GM23338 (cell line): ENCODE data around the gene MICAL3. TPM values are rescaled to one million over a fixed set of nuclear protein-coding genes. Genes with fewer than 3 reads are reported as not detected.

Experiments
- ATAC-seq: fragments of 200-7000 bp; cut with Tn5 transposase; 3 replicates; pipeline ENCODE4 v1.9.1; 2020
- DNase-seq: peaks from one replicate; pipeline ENCODE4 v3.0.0-alpha.2; 2015; ENCODE audit warnings: low spot score
- H2AFZ ChIP-seq: fragments of 200-600 bp; sonication (generic); 2 replicates; pipeline ENCODE4 v1.8.0; 2016; ENCODE audit warnings: antibody characterized with exemption, mild to moderate bottlenecking, moderate library complexity
- H3F3A ChIP-seq: fragments of 200-600 bp; sonication (generic); replicated peaks from 2 replicates; pipeline ENCODE4 v1.8.0; 2017; ENCODE audit warnings: antibody characterized with exemption, mixed run types, low read depth
- H3K27ac ChIP-seq: fragments of 200-600 bp; sonication (generic); 2 replicates; pipeline ENCODE4 v1.6.1; 2016; ENCODE audit warnings: low read depth
- H3K27me3 ChIP-seq: fragments of 200-600 bp; sonication (generic); 2 replicates; pipeline ENCODE4 v1.8.0; 2016; ENCODE audit warnings: mild to moderate bottlenecking, mixed run types, moderate library complexity; ENCODE audit not compliant: insufficient read depth
- H3K36me3 ChIP-seq: fragments of 200-600 bp; sonication (generic); 2 replicates; pipeline ENCODE4 v1.8.0; 2016; ENCODE audit warnings: mild to moderate bottlenecking; ENCODE audit not compliant: insufficient read depth
- H3K4me1 ChIP-seq: fragments of 200-600 bp; sonication (generic); 2 replicates; pipeline ENCODE4 v1.8.0; 2016; ENCODE audit warnings: mild to moderate bottlenecking, moderate library complexity; ENCODE audit not compliant: insufficient read depth
- H3K4me2 ChIP-seq: fragments of 200-600 bp; sonication (generic); 2 replicates; pipeline ENCODE4 v1.7.1; 2017; ENCODE audit warnings: mixed run types
- H3K4me3 ChIP-seq: fragments of 200-600 bp; sonication (generic); 2 replicates; pipeline ENCODE4 v1.6.1; 2016; ENCODE audit warnings: mixed run types
- H3K79me2 ChIP-seq: fragments of 200-600 bp; sonication (generic); replicated peaks from 2 replicates; pipeline ENCODE4 v1.8.0; 2017; ENCODE audit warnings: mild to moderate bottlenecking; ENCODE audit not compliant: insufficient read depth
- H3K9me2 ChIP-seq: fragments of 200-600 bp; sonication (generic); 2 replicates; pipeline ENCODE4 v1.8.0; 2017; ENCODE audit not compliant: insufficient read depth
- H4K20me1 ChIP-seq: fragments of 200-600 bp; sonication (generic); replicated peaks from 2 replicates; pipeline ENCODE4 v1.8.0; 2017; ENCODE audit warnings: mild to moderate bottlenecking; ENCODE audit not compliant: insufficient read depth
- H3K27ac Mint-ChIP-seq: 2 replicates; pipeline ENCODE4 v1.8.0; 2020; ENCODE audit warnings: inconsistent platforms, mild to moderate bottlenecking, moderate library complexity, mixed read lengths
- H3K27me3 Mint-ChIP-seq: 3 replicates; pipeline ENCODE4 v1.8.0; 2022; ENCODE audit warnings: low read depth, mild to moderate bottlenecking, moderate library complexity, mixed read lengths, inconsistent platforms; ENCODE audit not compliant: insufficient read depth, poor library complexity
- H3K36me3 Mint-ChIP-seq: 3 replicates; pipeline ENCODE4 v1.8.0; 2021; ENCODE audit warnings: low read depth, mild to moderate bottlenecking, inconsistent platforms, moderate library complexity, mixed read lengths
- H3K4me1 Mint-ChIP-seq: 3 replicates; pipeline ENCODE4 v1.8.0; 2020; ENCODE audit warnings: mild to moderate bottlenecking, inconsistent platforms, mixed read lengths
- H3K4me3 Mint-ChIP-seq: 3 replicates; pipeline ENCODE4 v1.8.0; 2021; ENCODE audit warnings: moderate library complexity, mild to moderate bottlenecking, inconsistent platforms, mixed read lengths
- H3K9me3 Mint-ChIP-seq: 3 replicates; pipeline ENCODE4 v1.8.0; 2020; ENCODE audit warnings: moderate library complexity, mild to moderate bottlenecking, inconsistent platforms, mixed read lengths
- CTCF ChIP-seq, 2 experiments: fragments of 200-600 bp in 1 of 2; sonication (generic) in 1 of 2; conservative IDR thresholded peaks; 2 replicates each; pipeline versions ENCODE4 v1.5.1 to v1.6.1; 2016 to 2017; ENCODE audit warnings: antibody characterized with exemption in 2 of 2, low read depth in 2 of 2, mild to moderate bottlenecking in 2 of 2, moderate library complexity in 1 of 2
- EZH2phosphoT487 ChIP-seq: fragments of 200-600 bp; sonication (generic); IDR thresholded peaks from one replicate; pipeline ENCODE4 v1.8.1; 2018; ENCODE audit warnings: antibody characterized with exemption; ENCODE audit not compliant: unreplicated experiment
- NANOG ChIP-seq: IDR thresholded peaks from 2 replicates; pipeline ENCODE4 v1.6.1; 2016; ENCODE audit warnings: antibody characterized with exemption, borderline replicate concordance
- STAT1 ChIP-seq: IDR thresholded peaks from one replicate; pipeline ENCODE4 v1.6.1; 2016; ENCODE audit warnings: antibody characterized with exemption; ENCODE audit not compliant: unreplicated experiment
- ZNF114 ChIP-seq: fragments of 250-450 bp; sonication (Bioruptor Pico); IDR thresholded peaks from 2 replicates; pipeline ENCODE4 v1.5.0; 2020; ENCODE audit warnings: mild to moderate bottlenecking, moderate library complexity
- ZNF331 ChIP-seq: fragments of 250-450 bp; sonication (Bioruptor Pico); IDR thresholded peaks from 2 replicates; pipeline ENCODE4 v1.5.0; 2020; ENCODE audit warnings: low read depth, mild to moderate bottlenecking, moderate library complexity
- polyA plus RNA-seq: library from polyadenylated mRNA; unstranded; fragments of >200 nt; fragmentation: Nextera tagmentation; extraction: Ambion mirVana; gene quantifications from 2 replicates; pipeline ENCODE4 v1.2.1, GENCODE V29; 2016
- total RNA-seq: library from RNA; depleted of rRNA; stranded (reverse); fragments of >200 nt; shearing (Covaris generic); gene quantifications from 2 replicates; pipeline ENCODE4 v1.2.3, GENCODE V29; 2014
- TF ChIP-seq, protein P1 (sequence below): IDR thresholded peaks from 2 replicates; pipeline ENCODE4 v1.6.1; 2016; ENCODE audit warnings: antibody characterized with exemption
- TF ChIP-seq, protein P2 (sequence below): fragments of 250-450 bp; sonication (Bioruptor Pico); IDR thresholded peaks from 2 replicates; pipeline ENCODE4 v1.5.0; 2020; ENCODE audit warnings: mild to moderate bottlenecking, moderate library complexity
- TF ChIP-seq, protein P3 (sequence below): IDR thresholded peaks from one replicate; pipeline ENCODE4 v1.6.1; 2018; ENCODE audit warnings: antibody characterized with exemption; ENCODE audit not compliant: unreplicated experiment

Gene MICAL3
- total and polyA plus RNA-seq, 2 experiments from 2014 or later: 10.1 to 33.9 TPM

DNA sequence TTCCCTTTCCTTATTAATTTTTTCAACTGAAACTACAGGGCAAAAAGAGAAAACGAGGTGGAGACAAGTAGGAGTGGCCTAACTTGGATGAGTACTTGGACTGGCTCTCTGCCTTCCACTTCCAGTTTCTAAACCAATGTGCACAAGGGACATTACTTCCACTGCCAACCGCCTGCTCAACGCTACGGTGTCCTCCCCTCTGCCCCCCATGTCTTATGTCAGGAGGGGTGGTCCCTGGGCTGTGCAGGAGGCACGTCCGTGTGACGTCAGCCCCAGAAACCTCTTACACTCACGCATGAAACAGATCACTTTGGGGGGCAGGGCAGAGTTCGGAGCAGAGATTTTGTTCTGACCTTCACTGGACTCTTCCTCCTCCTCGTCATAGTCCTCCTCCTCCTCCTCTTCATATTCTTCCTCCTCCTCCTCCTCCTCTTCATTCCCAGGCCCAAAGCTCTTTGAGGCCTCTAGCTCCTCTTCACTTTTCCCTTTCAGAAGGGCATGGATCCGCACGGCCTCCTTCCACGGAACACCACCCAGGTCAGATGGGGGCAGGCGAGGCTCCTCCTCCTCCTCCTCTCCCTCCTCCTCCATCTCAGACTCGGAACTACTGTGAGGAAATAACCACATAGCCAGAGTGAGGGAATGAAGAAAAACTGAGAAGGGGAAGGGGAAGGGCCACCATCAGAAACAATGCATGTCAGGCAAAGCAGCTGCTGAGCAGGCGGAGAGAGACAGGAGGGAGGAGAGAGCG lies 192.7 kb downstream of the MICAL3 start:
- Mint-ChIP-seq H3K36me3 (no peaks in the 10 kb centered on the region), H3K4me1 (peaks cover 3% of the 10 kb centered on the region; the same call in 1 of the 3 replicates), H3K27ac (no peak overlapping the region), H3K4me3 (no peak overlapping the region), H3K27me3 (peaks cover 2% of the 10 kb centered on the region), H3K9me3 (no peaks in the 10 kb centered on the region)
- Histone ChIP-seq H3K27ac (no peak overlapping the region), H3K36me3 (no peaks in the 10 kb centered on the region), H3K27me3 (no peaks in the 10 kb centered on the region), H2AFZ (no peak overlapping the region), H3K79me2 (no peaks in the 10 kb centered on the region), H3K4me3 (no peak overlapping the region), H3K4me2 (no peak overlapping the region), H3K9me2 (no peaks in the 10 kb centered on the region), H4K20me1 (no peaks in the 10 kb centered on the region; the same call in 1 of the 2 replicates), H3F3A (no peaks in the 10 kb centered on the region), H3K4me1 (no peaks in the 10 kb centered on the region)
- DNase-seq: no peak
- TF ChIP-seq, protein P1, sequence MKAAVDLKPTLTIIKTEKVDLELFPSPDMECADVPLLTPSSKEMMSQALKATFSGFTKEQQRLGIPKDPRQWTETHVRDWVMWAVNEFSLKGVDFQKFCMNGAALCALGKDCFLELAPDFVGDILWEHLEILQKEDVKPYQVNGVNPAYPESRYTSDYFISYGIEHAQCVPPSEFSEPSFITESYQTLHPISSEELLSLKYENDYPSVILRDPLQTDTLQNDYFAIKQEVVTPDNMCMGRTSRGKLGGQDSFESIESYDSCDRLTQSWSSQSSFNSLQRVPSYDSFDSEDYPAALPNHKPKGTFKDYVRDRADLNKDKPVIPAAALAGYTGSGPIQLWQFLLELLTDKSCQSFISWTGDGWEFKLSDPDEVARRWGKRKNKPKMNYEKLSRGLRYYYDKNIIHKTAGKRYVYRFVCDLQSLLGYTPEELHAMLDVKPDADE: no peak
- TF ChIP-seq NANOG (no peak), STAT1 (no peak), ZNF114 (no peak), EZH2phosphoT487 (no peak), CTCF (conservative IDR thresholded peaks at IDR 0.05; ENCODE audit: low read depth in 2 of 2) (no peak), ZNF331 (CRISPR knock-in tag) (no peak)
- TF ChIP-seq, protein P2, sequence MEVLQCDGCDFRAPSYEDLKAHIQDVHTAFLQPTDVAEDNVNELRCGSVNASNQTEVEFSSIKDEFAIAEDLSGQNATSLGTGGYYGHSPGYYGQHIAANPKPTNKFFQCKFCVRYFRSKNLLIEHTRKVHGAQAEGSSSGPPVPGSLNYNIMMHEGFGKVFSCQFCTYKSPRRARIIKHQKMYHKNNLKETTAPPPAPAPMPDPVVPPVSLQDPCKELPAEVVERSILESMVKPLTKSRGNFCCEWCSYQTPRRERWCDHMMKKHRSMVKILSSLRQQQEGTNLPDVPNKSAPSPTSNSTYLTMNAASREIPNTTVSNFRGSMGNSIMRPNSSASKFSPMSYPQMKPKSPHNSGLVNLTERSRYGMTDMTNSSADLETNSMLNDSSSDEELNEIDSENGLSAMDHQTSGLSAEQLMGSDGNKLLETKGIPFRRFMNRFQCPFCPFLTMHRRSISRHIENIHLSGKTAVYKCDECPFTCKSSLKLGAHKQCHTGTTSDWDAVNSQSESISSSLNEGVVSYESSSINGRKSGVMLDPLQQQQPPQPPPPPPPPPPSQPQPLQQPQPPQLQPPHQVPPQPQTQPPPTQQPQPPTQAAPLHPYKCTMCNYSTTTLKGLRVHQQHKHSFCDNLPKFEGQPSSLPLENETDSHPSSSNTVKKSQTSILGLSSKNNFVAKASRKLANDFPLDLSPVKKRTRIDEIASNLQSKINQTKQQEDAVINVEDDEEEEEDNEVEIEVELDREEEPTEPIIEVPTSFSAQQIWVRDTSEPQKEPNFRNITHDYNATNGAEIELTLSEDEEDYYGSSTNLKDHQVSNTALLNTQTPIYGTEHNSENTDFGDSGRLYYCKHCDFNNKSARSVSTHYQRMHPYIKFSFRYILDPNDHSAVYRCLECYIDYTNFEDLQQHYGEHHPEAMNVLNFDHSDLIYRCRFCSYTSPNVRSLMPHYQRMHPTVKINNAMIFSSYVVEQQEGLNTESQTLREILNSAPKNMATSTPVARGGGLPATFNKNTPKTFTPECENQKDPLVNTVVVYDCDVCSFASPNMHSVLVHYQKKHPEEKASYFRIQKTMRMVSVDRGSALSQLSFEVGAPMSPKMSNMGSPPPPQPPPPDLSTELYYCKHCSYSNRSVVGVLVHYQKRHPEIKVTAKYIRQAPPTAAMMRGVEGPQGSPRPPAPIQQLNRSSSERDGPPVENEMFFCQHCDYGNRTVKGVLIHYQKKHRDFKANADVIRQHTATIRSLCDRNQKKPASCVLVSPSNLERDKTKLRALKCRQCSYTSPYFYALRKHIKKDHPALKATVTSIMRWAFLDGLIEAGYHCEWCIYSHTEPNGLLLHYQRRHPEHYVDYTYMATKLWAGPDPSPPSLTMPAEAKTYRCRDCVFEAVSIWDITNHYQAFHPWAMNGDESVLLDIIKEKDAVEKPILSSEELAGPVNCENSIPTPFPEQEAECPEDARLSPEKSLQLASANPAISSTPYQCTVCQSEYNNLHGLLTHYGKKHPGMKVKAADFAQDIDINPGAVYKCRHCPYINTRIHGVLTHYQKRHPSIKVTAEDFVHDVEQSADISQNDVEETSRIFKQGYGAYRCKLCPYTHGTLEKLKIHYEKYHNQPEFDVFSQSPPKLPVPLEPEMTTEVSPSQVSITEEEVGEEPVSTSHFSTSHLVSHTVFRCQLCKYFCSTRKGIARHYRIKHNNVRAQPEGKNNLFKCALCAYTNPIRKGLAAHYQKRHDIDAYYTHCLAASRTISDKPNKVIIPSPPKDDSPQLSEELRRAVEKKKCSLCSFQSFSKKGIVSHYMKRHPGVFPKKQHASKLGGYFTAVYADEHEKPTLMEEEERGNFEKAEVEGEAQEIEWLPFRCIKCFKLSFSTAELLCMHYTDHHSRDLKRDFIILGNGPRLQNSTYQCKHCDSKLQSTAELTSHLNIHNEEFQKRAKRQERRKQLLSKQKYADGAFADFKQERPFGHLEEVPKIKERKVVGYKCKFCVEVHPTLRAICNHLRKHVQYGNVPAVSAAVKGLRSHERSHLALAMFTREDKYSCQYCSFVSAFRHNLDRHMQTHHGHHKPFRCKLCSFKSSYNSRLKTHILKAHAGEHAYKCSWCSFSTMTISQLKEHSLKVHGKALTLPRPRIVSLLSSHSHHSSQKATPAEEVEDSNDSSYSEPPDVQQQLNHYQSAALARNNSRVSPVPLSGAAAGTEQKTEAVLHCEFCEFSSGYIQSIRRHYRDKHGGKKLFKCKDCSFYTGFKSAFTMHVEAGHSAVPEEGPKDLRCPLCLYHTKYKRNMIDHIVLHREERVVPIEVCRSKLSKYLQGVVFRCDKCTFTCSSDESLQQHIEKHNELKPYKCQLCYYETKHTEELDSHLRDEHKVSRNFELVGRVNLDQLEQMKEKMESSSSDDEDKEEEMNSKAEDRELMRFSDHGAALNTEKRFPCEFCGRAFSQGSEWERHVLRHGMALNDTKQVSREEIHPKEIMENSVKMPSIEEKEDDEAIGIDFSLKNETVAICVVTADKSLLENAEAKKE (CRISPR knock-in tag): no peak
- TF ChIP-seq, protein P3, sequence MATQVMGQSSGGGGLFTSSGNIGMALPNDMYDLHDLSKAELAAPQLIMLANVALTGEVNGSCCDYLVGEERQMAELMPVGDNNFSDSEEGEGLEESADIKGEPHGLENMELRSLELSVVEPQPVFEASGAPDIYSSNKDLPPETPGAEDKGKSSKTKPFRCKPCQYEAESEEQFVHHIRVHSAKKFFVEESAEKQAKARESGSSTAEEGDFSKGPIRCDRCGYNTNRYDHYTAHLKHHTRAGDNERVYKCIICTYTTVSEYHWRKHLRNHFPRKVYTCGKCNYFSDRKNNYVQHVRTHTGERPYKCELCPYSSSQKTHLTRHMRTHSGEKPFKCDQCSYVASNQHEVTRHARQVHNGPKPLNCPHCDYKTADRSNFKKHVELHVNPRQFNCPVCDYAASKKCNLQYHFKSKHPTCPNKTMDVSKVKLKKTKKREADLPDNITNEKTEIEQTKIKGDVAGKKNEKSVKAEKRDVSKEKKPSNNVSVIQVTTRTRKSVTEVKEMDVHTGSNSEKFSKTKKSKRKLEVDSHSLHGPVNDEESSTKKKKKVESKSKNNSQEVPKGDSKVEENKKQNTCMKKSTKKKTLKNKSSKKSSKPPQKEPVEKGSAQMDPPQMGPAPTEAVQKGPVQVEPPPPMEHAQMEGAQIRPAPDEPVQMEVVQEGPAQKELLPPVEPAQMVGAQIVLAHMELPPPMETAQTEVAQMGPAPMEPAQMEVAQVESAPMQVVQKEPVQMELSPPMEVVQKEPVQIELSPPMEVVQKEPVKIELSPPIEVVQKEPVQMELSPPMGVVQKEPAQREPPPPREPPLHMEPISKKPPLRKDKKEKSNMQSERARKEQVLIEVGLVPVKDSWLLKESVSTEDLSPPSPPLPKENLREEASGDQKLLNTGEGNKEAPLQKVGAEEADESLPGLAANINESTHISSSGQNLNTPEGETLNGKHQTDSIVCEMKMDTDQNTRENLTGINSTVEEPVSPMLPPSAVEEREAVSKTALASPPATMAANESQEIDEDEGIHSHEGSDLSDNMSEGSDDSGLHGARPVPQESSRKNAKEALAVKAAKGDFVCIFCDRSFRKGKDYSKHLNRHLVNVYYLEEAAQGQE: no peak
- no peak for ATAC-seq
